ENCODE data around the gene EPS15. TPM values are rescaled to one million over a fixed set of nuclear protein-coding genes. Genes with fewer than 3 reads are reported as not detected.

The EPS15 gene
- total RNA-seq, 1 donor from 2014 or later: 42.0 TPM

DNA sequence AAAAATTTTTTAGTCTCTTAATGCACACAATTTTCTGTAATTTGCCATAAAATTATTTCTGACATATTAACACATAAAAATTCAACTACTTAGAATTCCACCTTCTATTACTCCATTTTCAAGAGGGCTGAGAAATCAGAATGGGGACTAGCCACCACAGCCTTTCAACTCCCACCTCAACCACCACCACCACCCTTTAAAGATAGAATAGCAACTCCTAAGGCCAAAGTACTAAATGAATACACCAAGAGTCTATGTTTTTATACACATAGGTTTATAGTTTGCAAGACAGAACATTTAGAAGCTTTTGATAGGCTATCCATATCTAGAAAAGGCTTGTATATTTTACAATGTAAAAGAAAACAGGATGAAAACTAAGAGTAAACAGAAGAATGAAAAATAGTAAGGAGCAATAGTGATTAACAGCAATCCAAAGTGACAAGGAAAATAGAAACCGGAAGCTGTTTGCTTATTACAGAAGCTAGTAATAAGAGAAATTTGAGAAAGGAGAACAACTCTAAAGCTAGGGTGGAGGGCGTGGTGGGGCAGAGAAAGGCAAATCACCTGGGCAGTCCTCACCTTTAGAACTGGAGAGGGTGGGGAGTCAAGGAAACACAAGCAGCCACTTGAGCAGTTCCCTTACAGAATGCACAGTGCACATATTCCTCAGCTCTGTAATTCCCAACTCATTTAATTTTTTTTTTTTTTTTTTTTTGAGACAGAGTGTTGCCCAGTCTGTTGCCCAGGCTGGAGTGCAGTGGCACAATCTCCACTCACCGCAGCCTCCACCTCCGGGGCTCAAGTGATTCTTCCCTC lies 27.7 kb downstream of the EPS15 start:
- TF ChIP-seq EZH2phosphoT487 (IDR thresholded peaks at IDR 0.05): no peak
- no peak for TF ChIP-seq EZH2 (IDR thresholded peaks at IDR 0.05)
- TF ChIP-seq, protein P1, sequence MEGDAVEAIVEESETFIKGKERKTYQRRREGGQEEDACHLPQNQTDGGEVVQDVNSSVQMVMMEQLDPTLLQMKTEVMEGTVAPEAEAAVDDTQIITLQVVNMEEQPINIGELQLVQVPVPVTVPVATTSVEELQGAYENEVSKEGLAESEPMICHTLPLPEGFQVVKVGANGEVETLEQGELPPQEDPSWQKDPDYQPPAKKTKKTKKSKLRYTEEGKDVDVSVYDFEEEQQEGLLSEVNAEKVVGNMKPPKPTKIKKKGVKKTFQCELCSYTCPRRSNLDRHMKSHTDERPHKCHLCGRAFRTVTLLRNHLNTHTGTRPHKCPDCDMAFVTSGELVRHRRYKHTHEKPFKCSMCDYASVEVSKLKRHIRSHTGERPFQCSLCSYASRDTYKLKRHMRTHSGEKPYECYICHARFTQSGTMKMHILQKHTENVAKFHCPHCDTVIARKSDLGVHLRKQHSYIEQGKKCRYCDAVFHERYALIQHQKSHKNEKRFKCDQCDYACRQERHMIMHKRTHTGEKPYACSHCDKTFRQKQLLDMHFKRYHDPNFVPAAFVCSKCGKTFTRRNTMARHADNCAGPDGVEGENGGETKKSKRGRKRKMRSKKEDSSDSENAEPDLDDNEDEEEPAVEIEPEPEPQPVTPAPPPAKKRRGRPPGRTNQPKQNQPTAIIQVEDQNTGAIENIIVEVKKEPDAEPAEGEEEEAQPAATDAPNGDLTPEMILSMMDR (IDR thresholded peaks at IDR 0.05): no peak
- Mint-ChIP-seq H3K27ac (no peak overlapping the region), H3K4me3 (no peak overlapping the region), H3K27me3 (ENCODE audit: insufficient read depth, low read depth) (no peaks in the 10 kb centered on the region), H3K4me1 (no peaks in the 10 kb centered on the region), H3K36me3 (peaks cover 3% of the 10 kb centered on the region), H3K9me3 (peaks cover 3% of the 10 kb centered on the region)
- DNase-seq (ENCODE audit: low spot score): no peak
- no peak overlapping the region for H3K27ac ChIP-seq
- H2AFZ ChIP-seq (replicated peaks): no peak overlapping the region
- no peaks in the 10 kb centered on the region for H3K36me3 ChIP-seq
- H3K27me3 ChIP-seq: no peaks in the 10 kb centered on the region
- H3K9me3 ChIP-seq (ENCODE audit: low read depth): no peaks in the 10 kb centered on the region
- peaks cover 5% of the 10 kb centered on the region for H3F3A ChIP-seq (ENCODE audit: low read depth)
- H3K4me3 ChIP-seq: no peak overlapping the region
- no peaks in the 10 kb centered on the region for H3K4me1 ChIP-seq
- no peak overlapping the region for H3K4me2 ChIP-seq
- H4K20me1 ChIP-seq (ENCODE audit: low read depth): no peaks in the 10 kb centered on the region
- H3K79me2 ChIP-seq (ENCODE audit: low read depth): peaks cover 26% of the 10 kb centered on the region
- no peak overlapping the region for H3K9ac ChIP-seq

GRCh38 chr1:51489472-51489871 lies 29.6 kb downstream of the EPS15 start:
- H3K4me3 Mint-ChIP-seq: no peak overlapping the region
- peaks cover 26% of the 10 kb centered on the region for H3K79me2 ChIP-seq (ENCODE audit: low read depth)
- no peak overlapping the region for H2AFZ ChIP-seq (replicated peaks)

GRCh38 chr1:51488372-51489050 lies 30.6 kb downstream of the EPS15 start:
- TF ChIP-seq EZH2phosphoT487 (IDR thresholded peaks at IDR 0.05): no peak
- no peak for TF ChIP-seq EZH2 (IDR thresholded peaks at IDR 0.05)
- TF ChIP-seq, protein P1 (IDR thresholded peaks at IDR 0.05): no peak
- Histone ChIP-seq H3K9ac (no peak overlapping the region), H3K4me1 (no peaks in the 10 kb centered on the region), H3K36me3 (no peaks in the 10 kb centered on the region), H3K9me3 (ENCODE audit: low read depth) (no peaks in the 10 kb centered on the region), H3K27me3 (no peaks in the 10 kb centered on the region), H3K27ac (no peak overlapping the region), H3K79me2 (ENCODE audit: low read depth) (peaks cover 17% of the 10 kb centered on the region), H3K4me3 (no peak overlapping the region), H2AFZ (replicated peaks) (no peak overlapping the region), H4K20me1 (ENCODE audit: low read depth) (no peaks in the 10 kb centered on the region), H3K4me2 (no peak overlapping the region), H3F3A (ENCODE audit: low read depth) (peaks cover 5% of the 10 kb centered on the region)
- no peaks in the 10 kb centered on the region for H3K4me1 Mint-ChIP-seq
- no peak for DNase-seq (ENCODE audit: low spot score)
- H3K27me3 Mint-ChIP-seq (ENCODE audit: insufficient read depth, low read depth): no peaks in the 10 kb centered on the region
- H3K4me3 Mint-ChIP-seq: no peak overlapping the region
- H3K27ac Mint-ChIP-seq: no peak overlapping the region
- no peaks in the 10 kb centered on the region for H3K9me3 Mint-ChIP-seq
- no peaks in the 10 kb centered on the region for H3K36me3 Mint-ChIP-seq

More at GRCh38 chr1:51489472-51489871, 29.6 kb downstream of the EPS15 start:
- TF ChIP-seq, protein P1 (IDR thresholded peaks at IDR 0.05): no peak
- TF ChIP-seq EZH2phosphoT487 (IDR thresholded peaks at IDR 0.05) (no peak), EZH2 (IDR thresholded peaks at IDR 0.05) (no peak)
- H3F3A ChIP-seq (ENCODE audit: low read depth): peaks cover 5% of the 10 kb centered on the region
- no peaks in the 10 kb centered on the region for H3K36me3 ChIP-seq
- H3K27me3 ChIP-seq: no peaks in the 10 kb centered on the region
- DNase-seq (ENCODE audit: low spot score): no peak
- no peak overlapping the region for H3K27ac Mint-ChIP-seq
- no peak overlapping the region for H3K4me3 ChIP-seq
- H3K9ac ChIP-seq: no peak overlapping the region
- H3K27me3 Mint-ChIP-seq (ENCODE audit: insufficient read depth, low read depth): no peaks in the 10 kb centered on the region
- no peaks in the 10 kb centered on the region for H3K4me1 ChIP-seq
- no peaks in the 10 kb centered on the region for H4K20me1 ChIP-seq (ENCODE audit: low read depth)
- no peak overlapping the region for H3K4me2 ChIP-seq
- H3K27ac ChIP-seq: no peak overlapping the region
- H3K9me3 Mint-ChIP-seq: peaks cover 3% of the 10 kb centered on the region
- H3K4me1 Mint-ChIP-seq: no peaks in the 10 kb centered on the region
- H3K36me3 Mint-ChIP-seq: peaks cover 3% of the 10 kb centered on the region
- H3K9me3 ChIP-seq (ENCODE audit: low read depth): no peaks in the 10 kb centered on the region

Data from neural progenitor cell (in vitro differentiated cells).